ENCODE results near the gene MCTS1. TPM values are rescaled to one million over a fixed set of nuclear protein-coding genes. Genes with fewer than 3 reads are reported as not detected.
"Not testable (repeated sequence)": the region's sequence is repeated elsewhere in the genome, so short reads cannot be mapped to it uniquely, and the experiment has no call there.

MCTS1 gene
- total RNA-seq, 4 donors from 2014 or later: 8.6 to 31.0 (median 22.7) TPM

- WGBS, 2 donors: 95% methylated on average over 3 of the region's 3 CpGs
- no peaks in the 10 kb centered on the region for H3K27me3 ChIP-seq
- no peaks in the 10 kb centered on the region for H3K36me3 ChIP-seq
- H3K4me3 ChIP-seq: no peak overlapping the region
- H3K4me1 ChIP-seq: peaks cover 0 to 10% (median 0%) of the 10 kb centered on the region in 4 donors
- H3K9me3 ChIP-seq: no peaks in the 10 kb centered on the region
- TF ChIP-seq CTCF (IDR thresholded peaks at IDR 0.05): no peak
- TF ChIP-seq EP300 (IDR thresholded peaks at IDR 0.05): no peak
- TF ChIP-seq POLR2A (IDR thresholded peaks at IDR 0.05): no peak
- no peak overlapping the region for H3K27ac ChIP-seq
- DNase-seq (ENCODE audit: low spot score in 2 of 2): no peak
Measured at GRCh38 chrX:120566817-120567216, 37.1 kb upstream of the MCTS1 start.

- Histone ChIP-seq H3K36me3 (no peaks in the 10 kb centered on the region), H3K27me3 (no peaks in the 10 kb centered on the region), H3K4me3 (no peak overlapping the region), H3K4me1 (peaks cover 0 to under 1% (median 0%) of the 10 kb centered on the region in 4 donors), H3K27ac (no peak overlapping the region), H3K9me3 (no peaks in the 10 kb centered on the region)
- TF ChIP-seq POLR2A (IDR thresholded peaks at IDR 0.05) (no peak), EP300 (IDR thresholded peaks at IDR 0.05) (no peak), CTCF (IDR thresholded peaks at IDR 0.05) (no peak)
- DNase-seq (ENCODE audit: low spot score in 2 of 2): no peak
Measured at GRCh38 chrX:120568035-120568434, 35.9 kb upstream of the MCTS1 start.

- no peak for DNase-seq (ENCODE audit: low spot score in 2 of 2)
- Histone ChIP-seq H3K4me1 (no peaks in the 10 kb centered on the region), H3K27me3 (no peaks in the 10 kb centered on the region), H3K27ac (no peak overlapping the region), H3K4me3 (no peak overlapping the region), H3K9me3 (no peaks in the 10 kb centered on the region), H3K36me3 (no peaks in the 10 kb centered on the region)
- WGBS, 2 donors: 70 to 97% methylated on average over 3 of the region's 3 CpGs
- TF ChIP-seq CTCF (IDR thresholded peaks at IDR 0.05) (no peak), EP300 (IDR thresholded peaks at IDR 0.05) (no peak), POLR2A (IDR thresholded peaks at IDR 0.05) (no peak)
Measured at GRCh38 chrX:120568609-120569008, 35.3 kb upstream of the MCTS1 start.

GRCh38 chrX:120570011-120570600, 33.8 kb upstream of the MCTS1 start:
- no peak for DNase-seq (ENCODE audit: low spot score in 2 of 2)
- H3K4me3 ChIP-seq: no peak overlapping the region
- no peak for TF ChIP-seq CTCF (IDR thresholded peaks at IDR 0.05)
- no peak for TF ChIP-seq EP300 (IDR thresholded peaks at IDR 0.05)
- no peak for TF ChIP-seq POLR2A (IDR thresholded peaks at IDR 0.05)
- no peaks in the 10 kb centered on the region for H3K27me3 ChIP-seq
- no peaks in the 10 kb centered on the region for H3K4me1 ChIP-seq
- H3K36me3 ChIP-seq: no peaks in the 10 kb centered on the region
- no peak overlapping the region for H3K27ac ChIP-seq
- WGBS, 2 donors: 71 to 94% methylated on average over 3 of the region's 3 CpGs
- no peaks in the 10 kb centered on the region for H3K9me3 ChIP-seq

GRCh38 chrX:120573806-120574205, 30.1 kb upstream of the MCTS1 start:
- DNase-seq (ENCODE audit: low spot score in 2 of 2); H3K9me3 ChIP-seq; H3K27ac ChIP-seq; H3K27me3 ChIP-seq; H3K4me3 ChIP-seq; H3K36me3 ChIP-seq; H3K4me1 ChIP-seq: not testable (repeated sequence)
- 79 to 90% methylated on average over 12 to 13 of the region's 13 CpGs for WGBS, 2 donors
